ENCODE data around the gene ACTL7B.
"Not testable (repeated sequence)": the region's sequence is repeated elsewhere in the genome, so short reads cannot be mapped to it uniquely, and the experiment has no call there.

The ACTL7B gene

DNA sequence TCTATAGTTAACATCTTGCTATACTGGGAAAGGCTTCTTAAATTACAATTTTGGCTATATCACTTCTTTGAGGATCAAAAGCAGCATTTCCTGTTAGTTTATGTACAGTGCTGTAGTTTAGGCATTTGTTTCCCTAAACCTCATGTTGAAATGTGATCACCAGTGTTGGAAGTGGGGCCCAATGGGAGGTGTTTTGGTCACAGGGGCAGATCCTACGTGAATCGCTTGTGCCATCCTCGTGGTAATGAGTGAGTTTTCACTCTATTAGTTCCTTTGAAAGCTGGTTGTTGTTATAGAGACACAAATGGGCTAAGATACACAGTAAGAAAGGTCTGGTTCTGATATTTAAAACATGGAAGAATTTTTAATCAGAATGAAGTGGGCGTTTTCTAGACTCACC, 12.0 kb upstream of the ACTL7B start:
- no peak for DNase-seq

DNA sequence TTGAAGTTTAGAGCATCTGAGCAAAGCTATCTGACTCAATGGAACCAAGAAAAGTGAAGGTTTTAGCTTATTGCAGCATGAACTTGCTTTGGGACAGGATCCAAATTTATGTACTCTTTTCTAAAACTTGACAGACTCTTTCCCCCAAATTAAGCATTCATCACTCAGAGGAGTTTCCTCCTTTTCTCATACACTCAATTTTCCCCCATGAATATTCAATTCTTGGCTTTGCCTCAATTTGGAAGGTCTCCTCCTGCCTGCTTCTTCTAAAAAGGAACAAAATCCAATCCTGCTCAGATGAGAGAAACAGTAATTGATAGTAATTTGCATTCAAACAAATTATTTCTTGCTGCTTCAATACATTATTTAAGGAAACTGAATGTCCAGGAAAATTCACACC, 11.3 kb upstream of the ACTL7B start:
- DNase-seq, result no peak

GRCh38 chr9:108866001-108866420, 10.2 kb upstream of the ACTL7B start:
- DNase-seq, result no peak

GRCh38 chr9:108865037-108865436, 9.3 kb upstream of the ACTL7B start:
- no peak for DNase-seq

DNA sequence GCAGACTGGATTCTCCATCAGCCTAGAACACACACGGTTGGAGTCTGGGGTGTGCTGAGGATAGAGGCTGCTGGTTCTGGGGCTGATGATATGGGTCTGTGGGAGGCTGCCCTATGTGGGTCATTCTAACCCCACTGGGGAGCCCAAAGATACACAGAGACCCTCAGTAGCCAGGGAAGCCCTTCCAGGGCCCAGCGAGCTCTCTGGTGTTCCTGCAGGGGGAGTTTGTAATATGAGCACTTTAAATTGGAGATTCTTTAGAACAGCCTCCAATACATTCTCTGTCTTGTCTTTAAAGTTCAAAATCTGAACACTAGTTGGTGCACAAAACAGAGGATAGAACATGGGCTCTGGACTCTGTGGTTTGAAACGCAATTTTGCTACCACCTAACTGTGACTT, 8.7 kb upstream of the ACTL7B start:
- no peak for DNase-seq

GRCh38 chr9:108863891-108864290, 8.1 kb upstream of the ACTL7B start:
- DNase-seq, result no peak

- no peak for DNase-seq
Observed at GRCh38 chr9:108861997-108862396, 6.2 kb upstream of the ACTL7B start, which contains the start of gene ACTL7A. Gene ACTL7A (plus strand): TSS chr9:108862266. CDS start chr9:108862323, 57 bp downstream.

GRCh38 chr9:108861464-108861863, 5.7 kb upstream of the ACTL7B start:
- DNase-seq, result no peak

DNA sequence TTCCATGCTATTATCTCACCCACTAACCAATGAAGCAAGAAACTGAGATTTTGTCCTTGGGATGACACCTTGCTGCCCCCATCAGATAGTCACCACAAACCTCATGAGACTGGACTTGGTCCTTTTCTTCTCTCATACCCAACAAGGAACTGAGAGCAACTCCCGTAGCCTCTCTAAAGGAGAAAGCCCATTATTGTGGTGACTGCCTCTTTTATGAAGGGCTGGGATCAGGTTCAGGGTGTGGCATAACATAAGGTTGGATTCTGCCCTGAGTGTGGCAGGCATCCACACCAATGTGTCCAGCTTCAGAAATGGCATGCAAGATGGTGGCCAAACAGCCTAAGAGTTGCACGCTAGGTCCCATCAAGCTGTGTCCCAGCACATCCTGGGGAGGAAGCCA, 5.0 kb upstream of the ACTL7B start:
- no peak for DNase-seq

DNA sequence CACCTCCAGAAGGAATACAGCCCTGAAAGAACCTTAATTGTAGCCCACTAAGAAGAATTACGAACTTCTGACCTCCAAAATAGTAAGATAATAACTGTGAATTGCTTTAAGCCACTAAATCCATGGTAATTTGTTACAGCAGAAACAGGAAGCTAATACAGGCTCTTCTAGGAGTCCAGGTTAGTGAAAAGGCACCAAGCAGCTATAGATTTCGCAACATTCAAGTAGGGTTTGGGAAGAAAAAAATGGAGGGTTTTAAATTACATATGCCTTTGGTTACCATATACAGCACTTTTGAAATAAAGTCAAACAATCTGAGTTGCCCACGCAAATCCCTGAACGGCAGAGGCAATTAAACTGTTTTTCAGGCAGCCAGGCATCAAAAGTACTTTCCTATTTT, 4.6 kb upstream of the ACTL7B start:
- DNase-seq, result no peak

- no peak for DNase-seq
Observed at GRCh38 chr9:108859459-108860114, 3.8 kb upstream of the ACTL7B start.

GRCh38 chr9:108857572-108857971, 1.8 kb upstream of the ACTL7B start:
- DNase-seq, result no peak

GRCh38 chr9:108855529-108855886, 278 bp downstream of the ACTL7B start:
- DNase-seq, result no peak

- no peak for DNase-seq
Observed at GRCh38 chr9:108854641-108855528, 901 bp downstream of the ACTL7B start.

- DNase-seq, result no peak
Observed at GRCh38 chr9:108854094-108854493, 1.7 kb downstream of the ACTL7B start.

GRCh38 chr9:108852079-108852478, 3.7 kb downstream of the ACTL7B start:
- DNase-seq, result no peak

GRCh38 chr9:108851138-108851537, 4.6 kb downstream of the ACTL7B start:
- no peak for DNase-seq

- no peak for DNase-seq
Observed at GRCh38 chr9:108850293-108850897, 5.4 kb downstream of the ACTL7B start.

DNA sequence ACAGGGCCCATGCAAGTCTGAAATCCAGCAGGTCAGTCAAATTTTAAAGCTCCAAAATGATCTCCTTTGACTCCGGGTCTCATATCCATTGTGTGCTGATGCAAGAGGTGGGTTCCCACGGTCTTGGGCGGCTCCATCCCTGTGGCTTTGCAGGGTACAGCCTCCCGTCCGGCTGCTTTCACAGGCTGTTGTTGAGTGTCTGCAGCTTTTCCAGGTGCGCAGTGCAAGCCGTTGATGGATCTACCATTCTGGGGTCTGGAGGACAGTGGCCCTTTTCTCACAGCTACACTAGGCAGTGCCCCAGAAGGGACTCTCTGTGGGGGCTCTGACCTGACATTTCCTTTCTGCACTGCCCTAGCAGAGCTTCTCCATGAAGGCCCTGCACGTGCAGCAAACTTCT, 7.5 kb downstream of the ACTL7B start:
- not testable (repeated sequence) for DNase-seq

GRCh38 chr9:108845947-108846346, 9.8 kb downstream of the ACTL7B start:
- DNase-seq, result no peak

GRCh38 chr9:108845507-108845906, 10.3 kb downstream of the ACTL7B start:
- DNase-seq, result no peak

DNA sequence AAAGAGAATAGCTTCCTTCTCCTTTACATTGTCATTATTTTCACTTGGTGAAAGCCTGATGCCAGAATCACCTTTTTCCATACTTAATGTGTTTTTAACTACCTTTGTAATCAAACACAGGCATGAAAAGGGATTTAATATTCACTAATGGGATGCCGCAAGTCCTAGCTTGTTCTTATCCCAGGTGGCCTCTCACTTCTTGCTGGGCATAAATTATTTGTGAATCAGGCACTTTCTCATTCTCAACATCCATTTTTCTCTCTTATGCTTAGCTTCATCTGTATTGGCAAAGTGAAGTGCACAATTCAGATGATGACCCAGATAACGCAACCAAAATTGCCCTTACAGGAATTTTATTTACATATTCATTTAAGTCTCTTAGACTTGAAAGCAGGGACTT, 10.9 kb downstream of the ACTL7B start:
- no peak for DNase-seq

DNA sequence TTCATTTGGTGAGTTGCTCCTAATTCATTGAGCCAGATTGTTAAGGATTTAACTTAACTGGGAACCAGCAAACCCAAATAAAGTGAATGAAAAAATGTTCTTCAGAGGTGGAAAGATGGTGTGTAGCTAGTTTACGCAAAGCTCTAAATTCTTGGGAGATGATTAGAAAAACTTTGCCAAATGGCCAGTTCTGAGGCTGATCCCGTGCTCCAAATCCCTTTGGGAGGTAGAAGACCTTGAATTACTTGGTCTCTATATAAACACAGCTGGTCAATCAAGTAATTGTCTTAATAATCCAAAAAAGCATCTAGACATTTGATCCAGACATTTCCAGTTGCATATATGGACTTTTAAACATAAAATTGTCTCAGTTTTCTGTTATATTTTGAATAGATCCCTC, 11.4 kb downstream of the ACTL7B start:
- DNase-seq, result no peak
